Measurements from ENCODE around the gene EIF4E.
"Not testable (repeated sequence)": the region's sequence is repeated elsewhere in the genome, so short reads cannot be mapped to it uniquely, and the experiment has no call there.

EIF4E gene

GRCh38 chr4:98867648-98868047 lies 61.3 kb downstream of the EIF4E start:
- peaks cover 0 to 5% of the 10 kb centered on the region in 2 donors for H3K9me3 Mint-ChIP-seq
- no peaks in the 10 kb centered on the region for H3K4me1 Mint-ChIP-seq
- ATAC-seq (no peak), DNase-seq (no peak)
- H3K27ac Mint-ChIP-seq: no peak overlapping the region
- H3K27me3 Mint-ChIP-seq: no peaks in the 10 kb centered on the region
- H3K4me3 Mint-ChIP-seq: no peak overlapping the region

- ATAC-seq: no peak
- Mint-ChIP-seq H3K9me3 (no peaks in the 10 kb centered on the region), H3K4me3 (no peak overlapping the region), H3K4me1 (no peaks in the 10 kb centered on the region), H3K27me3 (no peaks in the 10 kb centered on the region), H3K27ac (peak overlapping the region in 1 of 2 donors; percentile 36)
- DNase-seq: no peak
Measured at GRCh38 chr4:98865059-98865458, 63.9 kb downstream of the EIF4E start.

- Mint-ChIP-seq H3K27ac (no peak overlapping the region), H3K27me3 (no peaks in the 10 kb centered on the region), H3K4me3 (no peak overlapping the region), H3K4me1 (no peaks in the 10 kb centered on the region), H3K9me3 (no peaks in the 10 kb centered on the region)
- ATAC-seq: peak; percentile 28
- DNase-seq: no peak
Measured at GRCh38 chr4:98864560-98864959, 64.4 kb downstream of the EIF4E start.

GRCh38 chr4:98862371-98862770 lies 66.6 kb downstream of the EIF4E start:
- no peak overlapping the region for H3K4me3 Mint-ChIP-seq

GRCh38 chr4:98861100-98861884 lies 67.6 kb downstream of the EIF4E start:
- Mint-ChIP-seq H3K27ac (no peak overlapping the region), H3K27me3 (no peaks in the 10 kb centered on the region), H3K4me1 (no peaks in the 10 kb centered on the region), H3K9me3 (no peaks in the 10 kb centered on the region), H3K4me3 (no peak overlapping the region)
- ATAC-seq (no peak), DNase-seq (no peak)

More at GRCh38 chr4:98862371-98862770, 66.6 kb downstream of the EIF4E start:
- Mint-ChIP-seq H3K27ac (no peak overlapping the region), H3K9me3 (no peaks in the 10 kb centered on the region), H3K4me1 (no peaks in the 10 kb centered on the region), H3K27me3 (no peaks in the 10 kb centered on the region)
- ATAC-seq (no peak), DNase-seq (no peak)

- DNase-seq: no peak
- ATAC-seq: no peak
Measured at GRCh38 chr4:98851806-98852205, 77.1 kb downstream of the EIF4E start.

GRCh38 chr4:98850937-98851336 lies 78.0 kb downstream of the EIF4E start:
- Mint-ChIP-seq H3K4me3 (no peak overlapping the region), H3K4me1 (no peaks in the 10 kb centered on the region), H3K9me3 (no peaks in the 10 kb centered on the region), H3K27me3 (peaks cover 25% of the 10 kb centered on the region), H3K27ac (no peak overlapping the region)
- DNase-seq (no peak), ATAC-seq (no peak)

More at GRCh38 chr4:98851806-98852205, 77.1 kb downstream of the EIF4E start:
- Mint-ChIP-seq H3K4me1 (no peaks in the 10 kb centered on the region), H3K4me3 (no peak overlapping the region), H3K9me3 (no peaks in the 10 kb centered on the region), H3K27me3 (peaks cover 25% of the 10 kb centered on the region), H3K27ac (no peak overlapping the region)

GRCh38 chr4:98848448-98848847 lies 80.5 kb downstream of the EIF4E start:
- no peak overlapping the region for H3K4me3 Mint-ChIP-seq
- no peak overlapping the region for H3K27ac Mint-ChIP-seq
- peaks cover 16% of the 10 kb centered on the region for H3K27me3 Mint-ChIP-seq
- no peak for ATAC-seq
- no peaks in the 10 kb centered on the region for H3K4me1 Mint-ChIP-seq
- H3K9me3 Mint-ChIP-seq: no peaks in the 10 kb centered on the region
- no peak for DNase-seq

- DNase-seq (no peak), ATAC-seq (no peak)
- Mint-ChIP-seq H3K4me1 (no peaks in the 10 kb centered on the region), H3K4me3 (no peak overlapping the region), H3K27me3 (peaks cover 1% of the 10 kb centered on the region), H3K27ac (no peak overlapping the region), H3K9me3 (peaks cover 6 to 23% of the 10 kb centered on the region in 2 donors)
Measured at GRCh38 chr4:98845960-98846359, 83.0 kb downstream of the EIF4E start.

GRCh38 chr4:98842917-98843316 lies 86.0 kb downstream of the EIF4E start:
- ATAC-seq, H3K27ac Mint-ChIP-seq, H3K4me3 Mint-ChIP-seq, DNase-seq, H3K4me1 Mint-ChIP-seq, H3K27me3 Mint-ChIP-seq: not testable (repeated sequence)
- peaks cover 6 to 24% of the 10 kb centered on the region in 2 donors for H3K9me3 Mint-ChIP-seq

GRCh38 chr4:98838977-98839618 lies 89.8 kb downstream of the EIF4E start:
- Mint-ChIP-seq H3K27me3 (no peaks in the 10 kb centered on the region), H3K4me3 (no peak overlapping the region), H3K4me1 (no peaks in the 10 kb centered on the region), H3K27ac (no peak overlapping the region), H3K9me3 (peaks cover 6 to 24% of the 10 kb centered on the region in 2 donors)
- DNase-seq (no peak), ATAC-seq (no peak)

GRCh38 chr4:98838531-98838930 lies 90.4 kb downstream of the EIF4E start:
- Mint-ChIP-seq H3K4me1 (no peaks in the 10 kb centered on the region), H3K27me3 (no peaks in the 10 kb centered on the region), H3K27ac (no peak overlapping the region), H3K4me3 (no peak overlapping the region), H3K9me3 (peaks cover 6 to 24% of the 10 kb centered on the region in 2 donors)
- DNase-seq: no peak
- no peak for ATAC-seq

GRCh38 chr4:98833384-98833783 lies 95.5 kb downstream of the EIF4E start:
- ATAC-seq: no peak
- no peaks in the 10 kb centered on the region for H3K27me3 Mint-ChIP-seq
- DNase-seq: no peak
- no peaks in the 10 kb centered on the region for H3K9me3 Mint-ChIP-seq
- H3K4me1 Mint-ChIP-seq: peaks cover 7% of the 10 kb centered on the region
- H3K27ac Mint-ChIP-seq: no peak overlapping the region
- H3K4me3 Mint-ChIP-seq: no peak overlapping the region

- ATAC-seq, H3K4me1 Mint-ChIP-seq, DNase-seq, H3K4me3 Mint-ChIP-seq, H3K27ac Mint-ChIP-seq, H3K27me3 Mint-ChIP-seq, H3K9me3 Mint-ChIP-seq: not testable (repeated sequence)
Measured at GRCh38 chr4:98831036-98831435, 97.9 kb downstream of the EIF4E start.
